Activated T-helper 1 cell treated with anti-CD3 and anti-CD28 coated beads, Interleukin-2, amount 50 U/mL, for 16 hours (primary cell): ENCODE data around the gene WDR38.

Source experiments
- DNase-seq, 2 donors: peaks; one replicate each; pipeline ENCODE4 v3.0.0-alpha.2; 2020; ENCODE audit warnings: low read depth in 1 of 2, low spot score in 1 of 2

WDR38 gene

GRCh38 chr9:124857533-124858162 lies 4.4 kb downstream of the WDR38 start:
- DNase-seq, result no peak

GRCh38 chr9:124858330-124859046 lies 5.2 kb downstream of the WDR38 start:
- no peak for DNase-seq

- no peak for DNase-seq
Observed at GRCh38 chr9:124859803-124860581, 6.7 kb downstream of the WDR38 start.

- no peak for DNase-seq
Observed at GRCh38 chr9:124860582-124861341, 7.5 kb downstream of the WDR38 start.

GRCh38 chr9:124861342-124862229 lies 8.3 kb downstream of the WDR38 start, which contains the start of the genes ARPC5L and RPL35:
Gene ARPC5L (plus strand): TSS chr9:124862130. CDS start chr9:124869291, 7,161 bp downstream.
Gene RPL35 (minus strand): TSS chr9:124861957. CDS start chr9:124861912, 45 bp downstream.
- DNase-seq, result peak; percentile 89 to 94

- DNase-seq, result no peak
Observed at GRCh38 chr9:124863371-124863871, 10.2 kb downstream of the WDR38 start.

- DNase-seq, result peak; percentile 78 to 90
Observed at GRCh38 chr9:124868511-124869465, 15.5 kb downstream of the WDR38 start.

GRCh38 chr9:124869466-124869985 lies 16.3 kb downstream of the WDR38 start:
- peak in 1 of 2 donors; percentile 36 for DNase-seq

GRCh38 chr9:124869986-124870560 lies 16.8 kb downstream of the WDR38 start:
- DNase-seq, result peak; percentile 41 to 79

- no peak for DNase-seq
Observed at GRCh38 chr9:124870723-124871122, 17.5 kb downstream of the WDR38 start.

- DNase-seq, result no peak
Observed at GRCh38 chr9:124871156-124871561, 17.9 kb downstream of the WDR38 start.

- DNase-seq, result no peak
Observed at GRCh38 chr9:124873664-124874063, 20.4 kb downstream of the WDR38 start.

- no peak for DNase-seq
Observed at GRCh38 chr9:124875501-124875900, 22.2 kb downstream of the WDR38 start.

- no peak for DNase-seq
Observed at GRCh38 chr9:124877021-124877782, 23.9 kb downstream of the WDR38 start.

GRCh38 chr9:124878021-124878420 lies 24.8 kb downstream of the WDR38 start:
- no peak for DNase-seq

- no peak for DNase-seq
Observed at GRCh38 chr9:124878518-124878917, 25.3 kb downstream of the WDR38 start.

GRCh38 chr9:124879226-124879625 lies 26.0 kb downstream of the WDR38 start:
- no peak for DNase-seq
